HG02981 (cell line): ENCODE measurements around the gene KLF7.

Experiments used
- ATAC-seq: cut with Tn5 transposase; IDR thresholded peaks from one replicate; pipeline ENCODE4 v1.9.1; 2021; ENCODE audit warnings: mild to moderate bottlenecking, moderate library complexity; ENCODE audit not compliant: unreplicated experiment

Gene KLF7

GRCh38 chr2:207167099-207167923 is 1.6 kb upstream of the KLF7 start:
- no peak for ATAC-seq

- peak; percentile 43 for ATAC-seq
Observed at GRCh38 chr2:207166349-207167098, 776 bp upstream of the KLF7 start.

- peak; percentile 93 for ATAC-seq
Observed at GRCh38 chr2:207166039-207166348, 246 bp upstream of the KLF7 start.

- no peak for ATAC-seq
Observed at GRCh38 chr2:207164006-207164831, 1.5 kb downstream of the KLF7 start.

GRCh38 chr2:207163756-207164005 is 2.1 kb downstream of the KLF7 start:
- ATAC-seq, result no peak

- ATAC-seq, result no peak
Observed at GRCh38 chr2:207163053-207163755, 2.5 kb downstream of the KLF7 start.

- ATAC-seq, result no peak
Observed at GRCh38 chr2:207162316-207162715, 3.4 kb downstream of the KLF7 start.

GRCh38 chr2:207161247-207162123 is 4.3 kb downstream of the KLF7 start:
- ATAC-seq, result no peak

GRCh38 chr2:207160115-207160514 is 5.6 kb downstream of the KLF7 start:
- no peak for ATAC-seq

- no peak for ATAC-seq
Observed at GRCh38 chr2:207159002-207159401, 6.7 kb downstream of the KLF7 start.

- no peak for ATAC-seq
Observed at GRCh38 chr2:207157731-207158130, 8.0 kb downstream of the KLF7 start.

GRCh38 chr2:207157162-207157481 is 8.6 kb downstream of the KLF7 start:
- ATAC-seq, result no peak

- ATAC-seq, result peak; percentile 69
Observed at GRCh38 chr2:207156451-207157161, 9.1 kb downstream of the KLF7 start.

- no peak for ATAC-seq
Observed at GRCh38 chr2:207155516-207156444, 10.0 kb downstream of the KLF7 start.

GRCh38 chr2:207154556-207155510 is 10.9 kb downstream of the KLF7 start:
- ATAC-seq, result no peak

- no peak for ATAC-seq
Observed at GRCh38 chr2:207153266-207153975, 12.3 kb downstream of the KLF7 start.

GRCh38 chr2:207151048-207151447 is 14.7 kb downstream of the KLF7 start:
- no peak for ATAC-seq
